Measurements from ENCODE around the gene TRIM59.

Gene TRIM59

DNA sequence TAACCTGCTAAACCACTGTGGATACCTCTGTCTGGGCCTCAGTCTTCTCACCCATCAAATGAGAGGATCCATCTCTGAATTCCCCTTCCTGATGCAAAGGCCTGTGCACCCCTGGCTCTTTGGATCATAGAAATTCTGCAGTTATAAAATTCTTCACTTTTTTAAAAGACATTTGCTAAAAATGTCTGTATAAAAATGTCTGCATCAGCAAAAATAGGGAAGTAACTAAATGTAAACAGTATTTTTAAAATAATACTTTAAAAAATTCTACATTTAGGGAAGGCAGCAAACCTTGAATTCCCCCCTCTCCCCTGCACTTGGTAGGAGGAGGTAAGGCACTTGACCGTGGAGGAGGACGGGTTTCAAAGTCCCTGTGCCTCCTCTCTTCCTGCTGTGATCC, 25.6 kb upstream of the TRIM59 start:
- no peaks in the 10 kb centered on the region for H3K36me3 ChIP-seq (ENCODE audit: control insufficient read depth, insufficient read depth, low read length)
- no peak overlapping the region for H3K9ac ChIP-seq (ENCODE audit: low read length)
- H3K4me1 ChIP-seq (ENCODE audit: control insufficient read depth, insufficient read depth, low read length): no peaks in the 10 kb centered on the region
- no peaks in the 10 kb centered on the region; the same call in 1 of the 2 replicates for H3K27me3 ChIP-seq (ENCODE audit: control insufficient read depth, insufficient read depth, low read length)
- H3K27ac ChIP-seq (ENCODE audit: low read depth, low read length): no peak overlapping the region
- H3K4me3 ChIP-seq (ENCODE audit: low read depth, low read length): no peak overlapping the region
- peaks cover 17% of the 10 kb centered on the region for H3K9me3 ChIP-seq (ENCODE audit: control insufficient read depth, insufficient read depth, low read depth, low read length)

DNA sequence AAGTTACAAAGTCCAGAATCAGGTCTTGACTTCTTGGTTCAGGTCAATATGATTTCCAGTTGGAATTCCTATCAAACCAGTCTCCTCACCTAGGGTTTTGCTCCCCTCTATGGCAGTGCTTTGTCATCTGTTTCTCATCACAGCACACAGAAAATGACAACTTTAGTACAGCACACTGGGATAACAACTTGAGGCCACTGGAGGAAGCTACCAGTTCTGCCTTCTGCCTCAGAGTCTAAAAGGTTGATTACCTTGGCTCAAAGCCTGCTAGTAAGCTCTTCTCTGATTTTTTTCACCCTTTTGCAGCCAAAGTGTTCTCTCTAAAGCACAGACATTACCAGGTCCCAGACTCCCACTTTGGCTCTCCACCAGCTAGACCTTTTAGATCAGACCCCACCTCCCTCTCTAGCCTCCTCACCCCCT, 24.8 kb upstream of the TRIM59 start:
- H3K36me3 ChIP-seq (ENCODE audit: control insufficient read depth, insufficient read depth, low read length): no peaks in the 10 kb centered on the region
- H3K27ac ChIP-seq (ENCODE audit: low read depth, low read length): no peak overlapping the region
- peaks cover 23% of the 10 kb centered on the region for H3K9me3 ChIP-seq (ENCODE audit: control insufficient read depth, insufficient read depth, low read depth, low read length)
- no peak overlapping the region for H3K9ac ChIP-seq (ENCODE audit: low read length)
- no peaks in the 10 kb centered on the region; the same call in 1 of the 2 replicates for H3K27me3 ChIP-seq (ENCODE audit: control insufficient read depth, insufficient read depth, low read length)
- H3K4me1 ChIP-seq (ENCODE audit: control insufficient read depth, insufficient read depth, low read length): no peaks in the 10 kb centered on the region
- no peak overlapping the region for H3K4me3 ChIP-seq (ENCODE audit: low read depth, low read length)

DNA sequence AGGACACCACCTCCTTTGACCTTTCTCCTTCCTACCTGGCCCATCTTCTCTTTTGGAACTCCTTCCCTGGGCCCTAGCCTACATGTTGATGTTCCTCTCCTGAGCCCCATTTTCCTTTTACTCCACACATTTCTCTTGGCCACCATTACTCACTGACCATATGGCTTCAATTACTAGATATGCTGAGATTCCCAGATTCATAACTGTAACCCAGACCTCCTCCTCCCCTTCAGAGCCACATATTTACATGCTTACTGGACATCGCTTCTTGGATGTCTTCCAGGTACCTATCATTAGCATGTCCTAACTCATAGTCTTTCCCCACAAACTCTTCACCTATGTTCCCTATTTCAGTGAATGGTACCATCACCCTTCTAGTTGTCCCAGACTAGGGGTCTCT, 24.4 kb upstream of the TRIM59 start:
- H3K9ac ChIP-seq (ENCODE audit: low read length): no peak overlapping the region
- no peak overlapping the region for H3K27ac ChIP-seq (ENCODE audit: low read depth, low read length)
- H3K9me3 ChIP-seq (ENCODE audit: control insufficient read depth, insufficient read depth, low read depth, low read length): peaks cover 27% of the 10 kb centered on the region
- H3K27me3 ChIP-seq (ENCODE audit: control insufficient read depth, insufficient read depth, low read length): no peaks in the 10 kb centered on the region; the same call in 1 of the 2 replicates
- H3K4me3 ChIP-seq (ENCODE audit: low read depth, low read length): no peak overlapping the region
- no peaks in the 10 kb centered on the region for H3K36me3 ChIP-seq (ENCODE audit: control insufficient read depth, insufficient read depth, low read length)
- H3K4me1 ChIP-seq (ENCODE audit: control insufficient read depth, insufficient read depth, low read length): no peaks in the 10 kb centered on the region

DNA sequence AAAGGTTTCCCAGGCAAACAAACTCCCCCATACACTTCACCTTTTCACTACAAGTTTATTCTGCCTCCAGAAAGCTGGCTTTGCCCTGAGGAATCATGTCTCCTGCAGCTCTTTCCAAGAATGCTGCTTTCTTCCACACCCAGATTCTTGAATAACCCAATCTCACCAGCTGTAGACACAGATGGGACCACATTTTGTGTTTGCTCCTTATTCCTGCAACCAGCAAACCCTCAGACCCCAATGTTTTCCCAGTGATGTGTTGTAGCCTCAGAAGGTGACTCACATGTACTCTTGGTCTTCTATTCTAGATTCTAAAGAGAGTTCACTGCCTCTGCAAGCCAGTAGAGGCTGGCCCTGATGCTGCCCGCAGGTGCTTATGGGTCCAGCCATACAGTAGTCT, 23.6 kb upstream of the TRIM59 start:
- no peak overlapping the region for H3K27ac ChIP-seq (ENCODE audit: low read depth, low read length)
- H3K4me1 ChIP-seq (ENCODE audit: control insufficient read depth, insufficient read depth, low read length): no peaks in the 10 kb centered on the region
- H3K27me3 ChIP-seq (ENCODE audit: control insufficient read depth, insufficient read depth, low read length): no peaks in the 10 kb centered on the region; the same call in 1 of the 2 replicates
- H3K9me3 ChIP-seq (ENCODE audit: control insufficient read depth, insufficient read depth, low read depth, low read length): peaks cover 29% of the 10 kb centered on the region
- H3K36me3 ChIP-seq (ENCODE audit: control insufficient read depth, insufficient read depth, low read length): no peaks in the 10 kb centered on the region
- H3K9ac ChIP-seq (ENCODE audit: low read length): no peak overlapping the region
- H3K4me3 ChIP-seq (ENCODE audit: low read depth, low read length): no peak overlapping the region

DNA sequence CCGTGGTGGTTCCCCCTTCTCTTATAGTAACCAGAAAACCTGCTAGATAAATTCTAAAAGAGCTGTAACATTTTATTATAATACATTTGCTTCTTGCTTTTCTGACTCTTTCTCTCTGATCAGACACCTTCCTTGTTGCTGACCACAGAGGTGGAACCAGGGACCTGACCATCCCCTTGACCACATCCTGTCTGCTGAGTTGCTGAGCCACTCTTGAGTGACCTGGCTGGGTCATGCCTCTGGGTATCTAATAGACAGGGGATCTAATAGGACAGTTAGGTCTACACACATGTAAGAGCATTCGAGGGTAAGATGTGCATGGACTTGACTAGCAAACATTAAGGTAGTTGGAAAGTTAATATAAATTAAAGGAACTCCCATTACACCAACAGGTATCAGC, 22.8 kb upstream of the TRIM59 start:
- Histone ChIP-seq H3K27me3 (ENCODE audit: control insufficient read depth, insufficient read depth, low read length) (no peaks in the 10 kb centered on the region; the same call in 1 of the 2 replicates), H3K27ac (ENCODE audit: low read depth, low read length) (no peak overlapping the region)

DNA sequence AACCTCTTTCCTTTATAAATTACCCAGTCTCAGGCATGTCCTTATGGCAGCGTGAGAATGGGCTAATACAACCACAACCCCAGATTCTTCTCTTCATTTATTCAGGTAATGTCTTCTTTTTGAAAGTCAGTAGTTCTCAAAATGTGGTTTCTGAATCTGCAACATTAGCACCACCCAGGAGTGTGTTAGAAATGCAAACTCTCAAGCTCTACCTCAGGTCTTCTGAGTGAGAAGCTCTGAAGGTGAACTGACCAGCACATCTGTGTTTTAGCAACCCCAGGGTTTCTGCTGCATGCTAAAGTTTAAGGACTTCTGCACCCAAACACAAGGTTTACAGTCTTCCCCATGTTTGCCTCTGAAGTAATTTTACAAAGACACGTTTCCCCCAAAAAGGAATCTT, 22.3 kb upstream of the TRIM59 start:
- no peak overlapping the region for H3K4me3 ChIP-seq (ENCODE audit: low read depth, low read length)
- peaks cover 29% of the 10 kb centered on the region for H3K9me3 ChIP-seq (ENCODE audit: control insufficient read depth, insufficient read depth, low read depth, low read length)
- no peak overlapping the region for H3K27ac ChIP-seq (ENCODE audit: low read depth, low read length)
- no peaks in the 10 kb centered on the region; the same call in 1 of the 2 replicates for H3K27me3 ChIP-seq (ENCODE audit: control insufficient read depth, insufficient read depth, low read length)
- H3K36me3 ChIP-seq (ENCODE audit: control insufficient read depth, insufficient read depth, low read length): no peaks in the 10 kb centered on the region
- H3K9ac ChIP-seq (ENCODE audit: low read length): no peak overlapping the region
- no peaks in the 10 kb centered on the region for H3K4me1 ChIP-seq (ENCODE audit: control insufficient read depth, insufficient read depth, low read length)

More for the DNA sequence above, 22.8 kb upstream of the TRIM59 start:
- Histone ChIP-seq H3K9me3 (ENCODE audit: control insufficient read depth, insufficient read depth, low read depth, low read length) (peaks cover 29% of the 10 kb centered on the region), H3K9ac (ENCODE audit: low read length) (no peak overlapping the region), H3K4me3 (ENCODE audit: low read depth, low read length) (no peak overlapping the region), H3K4me1 (ENCODE audit: control insufficient read depth, insufficient read depth, low read length) (no peaks in the 10 kb centered on the region), H3K36me3 (ENCODE audit: control insufficient read depth, insufficient read depth, low read length) (no peaks in the 10 kb centered on the region)

DNA sequence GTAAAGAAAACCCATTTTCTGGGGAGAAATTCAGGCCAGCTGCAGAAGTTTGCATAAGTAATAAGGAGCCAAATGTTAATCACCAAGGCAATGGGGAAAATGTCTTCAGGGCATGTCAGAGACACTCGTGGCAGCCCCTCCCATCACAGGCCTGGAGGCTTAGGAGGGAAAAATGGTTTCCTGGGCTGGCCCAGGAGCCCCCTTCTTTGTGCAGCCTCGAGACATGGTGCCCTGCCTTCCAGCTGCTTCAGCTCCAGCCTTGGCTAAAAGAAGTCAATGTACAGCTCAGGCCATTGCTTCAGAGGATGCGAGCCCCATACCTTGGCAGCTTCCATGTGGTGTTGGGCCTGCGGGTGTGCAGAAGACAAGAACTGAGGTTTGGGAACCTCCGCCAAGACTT, 20.6 kb upstream of the TRIM59 start:
- Histone ChIP-seq H3K4me1 (ENCODE audit: control insufficient read depth, insufficient read depth, low read length) (no peaks in the 10 kb centered on the region), H3K27me3 (ENCODE audit: control insufficient read depth, insufficient read depth, low read length) (no peaks in the 10 kb centered on the region; the same call in 1 of the 2 replicates), H3K9ac (ENCODE audit: low read length) (no peak overlapping the region), H3K36me3 (ENCODE audit: control insufficient read depth, insufficient read depth, low read length) (no peaks in the 10 kb centered on the region), H3K9me3 (ENCODE audit: control insufficient read depth, insufficient read depth, low read depth, low read length) (peaks cover 29% of the 10 kb centered on the region), H3K27ac (ENCODE audit: low read depth, low read length) (no peak overlapping the region), H3K4me3 (ENCODE audit: low read depth, low read length) (no peak overlapping the region)

DNA sequence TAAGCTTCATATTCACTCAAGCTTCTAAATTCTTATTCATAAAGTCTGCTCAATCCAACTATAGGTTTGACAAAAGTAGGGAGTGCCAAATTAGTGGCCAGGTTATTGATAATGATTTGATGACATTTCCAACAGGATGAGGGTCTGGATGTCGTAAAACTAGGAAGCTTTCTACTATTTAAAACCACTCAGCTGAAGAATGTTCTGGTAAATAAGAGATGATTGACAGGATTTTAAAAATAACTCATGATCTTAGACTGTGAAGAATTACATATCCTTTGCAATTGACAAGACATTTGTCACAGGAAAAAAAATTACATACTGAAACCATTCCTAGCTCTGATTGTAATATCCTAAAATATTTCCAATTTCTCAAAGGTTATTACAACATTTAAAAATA, 15.4 kb upstream of the TRIM59 start:
- Histone ChIP-seq H3K4me1 (ENCODE audit: control insufficient read depth, insufficient read depth, low read length) (no peaks in the 10 kb centered on the region), H3K4me3 (ENCODE audit: low read depth, low read length) (no peak overlapping the region), H3K9ac (ENCODE audit: low read length) (no peak overlapping the region), H3K36me3 (ENCODE audit: control insufficient read depth, insufficient read depth, low read length) (no peaks in the 10 kb centered on the region), H3K27me3 (ENCODE audit: control insufficient read depth, insufficient read depth, low read length) (peaks cover 14% of the 10 kb centered on the region), H3K9me3 (ENCODE audit: control insufficient read depth, insufficient read depth, low read depth, low read length) (peaks cover 17% of the 10 kb centered on the region), H3K27ac (ENCODE audit: low read depth, low read length) (no peak overlapping the region)

DNA sequence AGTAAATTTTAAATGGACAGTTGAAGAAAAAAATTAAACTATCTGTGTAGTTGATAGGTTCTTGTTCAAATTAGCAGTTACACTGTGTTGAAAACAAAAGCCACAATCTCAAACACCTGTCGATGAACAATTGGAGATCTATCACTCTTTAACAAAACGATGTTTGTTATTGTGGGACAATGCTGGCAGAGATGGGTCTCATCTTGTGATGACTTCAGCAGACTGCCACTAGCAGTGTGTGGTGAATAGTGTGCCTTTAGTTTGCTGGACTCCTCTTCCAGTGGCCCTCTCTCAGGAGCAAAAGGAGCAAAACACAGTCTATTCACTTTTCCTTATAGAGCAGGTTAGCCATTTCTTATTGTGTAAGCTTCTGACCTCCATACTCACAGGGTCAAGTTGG, 14.7 kb upstream of the TRIM59 start:
- Histone ChIP-seq H3K4me1 (ENCODE audit: control insufficient read depth, insufficient read depth, low read length) (no peaks in the 10 kb centered on the region), H3K9ac (ENCODE audit: low read length) (no peak overlapping the region), H3K4me3 (ENCODE audit: low read depth, low read length) (no peak overlapping the region), H3K27me3 (ENCODE audit: control insufficient read depth, insufficient read depth, low read length) (peaks cover 18% of the 10 kb centered on the region), H3K9me3 (ENCODE audit: control insufficient read depth, insufficient read depth, low read depth, low read length) (peaks cover 18% of the 10 kb centered on the region), H3K36me3 (ENCODE audit: control insufficient read depth, insufficient read depth, low read length) (no peaks in the 10 kb centered on the region), H3K27ac (ENCODE audit: low read depth, low read length) (no peak overlapping the region)

DNA sequence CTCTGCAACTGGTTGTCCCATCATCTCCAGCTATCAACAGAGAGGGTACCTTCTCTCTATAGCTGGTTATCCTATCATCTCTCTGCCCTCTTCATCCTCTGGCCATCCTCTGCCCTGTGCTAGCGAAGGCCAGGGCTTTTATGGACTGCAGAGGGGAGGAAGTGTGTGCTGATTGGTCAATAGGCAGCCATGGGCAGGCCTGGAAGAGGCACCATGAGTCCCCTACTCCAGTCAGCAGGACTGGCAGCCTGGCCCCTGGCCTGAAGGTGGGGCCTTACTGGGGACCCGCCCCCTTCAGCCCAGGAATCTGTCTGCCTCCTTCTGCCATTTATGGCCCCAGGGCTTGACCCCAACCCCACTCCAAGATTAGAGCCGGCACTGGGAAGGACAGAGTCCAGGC, 10.4 kb upstream of the TRIM59 start:
- no peak overlapping the region for H3K9ac ChIP-seq (ENCODE audit: low read length)
- H3K27ac ChIP-seq (ENCODE audit: low read depth, low read length): no peak overlapping the region
- H3K36me3 ChIP-seq (ENCODE audit: control insufficient read depth, insufficient read depth, low read length): no peaks in the 10 kb centered on the region
- H3K27me3 ChIP-seq (ENCODE audit: control insufficient read depth, insufficient read depth, low read length): peaks cover 18% of the 10 kb centered on the region
- peaks cover 13% of the 10 kb centered on the region for H3K9me3 ChIP-seq (ENCODE audit: control insufficient read depth, insufficient read depth, low read depth, low read length)
- H3K4me1 ChIP-seq (ENCODE audit: control insufficient read depth, insufficient read depth, low read length): no peaks in the 10 kb centered on the region
- no peak overlapping the region for H3K4me3 ChIP-seq (ENCODE audit: low read depth, low read length)

DNA sequence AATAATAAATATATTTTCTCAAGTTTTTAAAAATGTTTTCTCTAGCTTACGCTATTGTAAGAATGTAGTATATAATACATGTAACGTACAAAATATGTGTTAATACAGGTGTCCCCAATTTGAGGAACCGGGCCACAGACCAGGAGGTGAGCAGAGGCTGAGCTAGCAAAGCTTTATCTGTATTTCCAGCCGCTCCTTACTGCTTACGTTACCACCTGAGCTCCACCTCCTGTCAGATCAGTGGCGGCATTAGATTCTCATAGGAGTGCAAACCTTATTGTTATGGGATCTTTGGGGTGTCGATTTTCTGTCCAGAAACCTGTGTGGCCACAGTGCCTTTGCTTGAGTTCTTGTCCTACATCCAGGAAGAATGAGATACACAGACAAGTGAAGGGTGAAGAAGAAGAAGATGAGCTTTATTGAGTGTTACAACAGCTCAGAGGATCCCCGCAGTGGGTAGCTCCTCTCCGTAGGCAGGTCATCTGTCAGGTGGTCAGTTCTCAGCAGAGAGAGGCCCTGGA, 9.9 kb upstream of the TRIM59 start:
- no peaks in the 10 kb centered on the region for H3K4me1 ChIP-seq (ENCODE audit: control insufficient read depth, insufficient read depth, low read length)
- H3K27ac ChIP-seq (ENCODE audit: low read depth, low read length): no peak overlapping the region

DNA sequence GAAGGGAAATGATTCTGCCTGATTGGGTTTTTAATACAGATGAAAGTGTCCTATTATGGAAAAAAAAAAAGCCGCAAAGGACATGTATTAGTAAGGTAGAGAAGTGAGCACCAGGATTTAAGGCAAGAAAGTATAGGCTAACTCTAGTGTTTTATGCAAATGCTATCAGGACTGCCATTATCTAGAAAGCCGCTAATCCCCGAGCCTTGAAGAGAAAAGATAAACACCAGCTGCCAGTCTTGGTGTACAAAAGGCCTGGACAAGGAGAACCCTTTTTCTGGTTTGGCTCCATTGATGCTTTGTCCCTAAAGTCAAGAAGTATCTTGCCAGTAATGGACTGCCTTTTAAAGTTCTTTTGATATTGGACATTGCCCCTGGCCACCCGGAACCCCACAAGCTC, 8.6 kb upstream of the TRIM59 start:
- H3K27me3 ChIP-seq (ENCODE audit: control insufficient read depth, insufficient read depth, low read length): peaks cover 17% of the 10 kb centered on the region

More for the DNA sequence above, 9.9 kb upstream of the TRIM59 start:
- Histone ChIP-seq H3K4me3 (ENCODE audit: low read depth, low read length) (no peak overlapping the region), H3K27me3 (ENCODE audit: control insufficient read depth, insufficient read depth, low read length) (peaks cover 18% of the 10 kb centered on the region), H3K36me3 (ENCODE audit: control insufficient read depth, insufficient read depth, low read length) (no peaks in the 10 kb centered on the region), H3K9ac (ENCODE audit: low read length) (no peak overlapping the region), H3K9me3 (ENCODE audit: control insufficient read depth, insufficient read depth, low read depth, low read length) (peaks cover 13% of the 10 kb centered on the region)

More for the DNA sequence above, 8.6 kb upstream of the TRIM59 start:
- Histone ChIP-seq H3K36me3 (ENCODE audit: control insufficient read depth, insufficient read depth, low read length) (no peaks in the 10 kb centered on the region), H3K27ac (ENCODE audit: low read depth, low read length) (no peak overlapping the region), H3K4me3 (ENCODE audit: low read depth, low read length) (no peak overlapping the region), H3K4me1 (ENCODE audit: control insufficient read depth, insufficient read depth, low read length) (no peaks in the 10 kb centered on the region), H3K9me3 (ENCODE audit: control insufficient read depth, insufficient read depth, low read depth, low read length) (peaks cover 13% of the 10 kb centered on the region), H3K9ac (ENCODE audit: low read length) (no peak overlapping the region)

Measured in HUES6 (cell line).